K562 (cell line): ENCODE measurements around the gene PPP1R2B.

Source experiments
- CBX8 ChIP-seq: fragments of 200-600 bp; sonication (generic); IDR thresholded peaks from 2 replicates; pipeline ENCODE4 v1.6.1; 2012; ENCODE audit warnings: borderline replicate concordance, mixed run types, low read depth, mild to moderate bottlenecking, moderate library complexity, mixed read lengths, low read length, control low read depth, inconsistent platforms; ENCODE audit not compliant: poor library complexity, severe bottlenecking; ENCODE audit errors: extremely low read depth
- CEBPB ChIP-seq: fragments of 450-650 bp; IDR thresholded peaks from 2 replicates; pipeline ENCODE4 v1.6.1; 2016; ENCODE audit warnings: missing genetic modification characterization, missing compliant biosample characterization
- ESRRA ChIP-seq: fragments of 450-650 bp; IDR thresholded peaks from 2 replicates; pipeline ENCODE4 v1.6.1; 2014; ENCODE audit warnings: low read depth, mild to moderate bottlenecking, moderate library complexity, borderline replicate concordance
- GATAD2A ChIP-seq: fragments of 450-650 bp; IDR thresholded peaks from 2 replicates; pipeline ENCODE4 v1.6.1; 2017
- TCF7L2 ChIP-seq: fragments of 150-350 bp; IDR thresholded peaks from 2 replicates; pipeline ENCODE4 v1.6.1; 2016; ENCODE audit warnings: low read depth, mild to moderate bottlenecking, low read length, moderate library complexity
- ZNF280B ChIP-seq: fragments of 250-450 bp; sonication (Bioruptor Pico); IDR thresholded peaks from 2 replicates; pipeline ENCODE4 v1.5.1; 2021; ENCODE audit warnings: mild to moderate bottlenecking

GRCh38 chr5:156850206-156850751 is at the start of gene PPP1R2B:
- no peak for TF ChIP-seq TCF7L2
- no peak for TF ChIP-seq ESRRA
- no peak for TF ChIP-seq CEBPB (tag)
- no peak for TF ChIP-seq ZNF280B (CRISPR knock-in tag)
- no peak for TF ChIP-seq CBX8
- TF ChIP-seq GATAD2A, result no peak
